Stimulated activated CD8-positive, alpha-beta memory T cell treated with anti-CD3 and anti-CD28 coated beads, Interleukin-4, amount 100 ng/mL, for 4 hours (primary cell): ENCODE measurements around the gene DENND1A.
"Not testable (repeated sequence)": the region's sequence is repeated elsewhere in the genome, so short reads cannot be mapped to it uniquely, and the experiment has no call there.

Experiments used
- DNase-seq, 2 donors: peaks; one replicate each; pipeline ENCODE4 v3.0.0-alpha.2; 2020; ENCODE audit warnings: low read depth in 2 of 2, low spot score in 1 of 2

The DENND1A gene

DNA sequence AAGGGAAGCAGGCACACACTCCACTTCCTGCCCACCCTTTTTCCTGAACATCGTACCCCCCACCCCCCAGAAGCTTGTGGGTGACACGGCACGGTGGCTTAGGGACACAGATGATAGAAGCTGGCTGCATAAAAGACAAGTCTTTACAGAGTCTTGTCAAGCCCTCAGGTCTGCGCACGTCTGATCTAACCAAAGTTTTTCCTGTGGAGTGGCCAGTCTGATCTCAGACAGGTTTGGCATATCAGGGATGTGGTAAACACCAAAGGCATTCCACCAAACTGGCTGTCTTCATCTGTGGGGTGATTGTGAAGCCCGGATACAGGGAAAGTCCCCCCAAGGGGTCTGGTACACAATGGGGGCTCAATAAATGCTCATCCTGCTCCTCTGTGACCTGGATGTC is 523.9 kb downstream of the DENND1A start:
- DNase-seq = no peak

DNA sequence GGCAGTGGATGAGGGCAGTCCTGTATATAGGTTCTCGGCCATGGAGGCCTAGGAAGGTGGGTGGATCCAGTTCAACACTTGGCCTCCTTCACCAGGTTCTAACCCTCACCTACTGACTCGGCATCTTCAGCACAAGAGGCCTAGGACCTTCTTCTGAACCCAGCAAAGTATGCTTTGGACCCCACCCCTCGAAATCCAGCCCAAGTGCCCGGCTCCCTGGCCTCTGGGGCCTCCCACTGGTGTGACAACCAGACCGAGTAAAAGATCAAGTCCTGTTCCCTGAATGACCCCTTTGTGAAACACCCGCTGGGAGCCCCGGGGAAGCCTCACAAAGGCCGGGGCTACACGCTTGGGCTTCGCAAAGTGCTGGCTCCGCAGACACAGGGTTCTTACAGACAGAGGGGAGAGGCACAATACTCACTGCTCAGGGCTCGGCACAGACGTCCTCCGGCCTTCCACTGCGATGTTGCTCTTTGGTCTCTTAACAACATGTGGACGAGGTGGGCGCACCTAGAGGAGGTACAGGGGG is 526.9 kb downstream of the DENND1A start:
- no peak for DNase-seq

DNA sequence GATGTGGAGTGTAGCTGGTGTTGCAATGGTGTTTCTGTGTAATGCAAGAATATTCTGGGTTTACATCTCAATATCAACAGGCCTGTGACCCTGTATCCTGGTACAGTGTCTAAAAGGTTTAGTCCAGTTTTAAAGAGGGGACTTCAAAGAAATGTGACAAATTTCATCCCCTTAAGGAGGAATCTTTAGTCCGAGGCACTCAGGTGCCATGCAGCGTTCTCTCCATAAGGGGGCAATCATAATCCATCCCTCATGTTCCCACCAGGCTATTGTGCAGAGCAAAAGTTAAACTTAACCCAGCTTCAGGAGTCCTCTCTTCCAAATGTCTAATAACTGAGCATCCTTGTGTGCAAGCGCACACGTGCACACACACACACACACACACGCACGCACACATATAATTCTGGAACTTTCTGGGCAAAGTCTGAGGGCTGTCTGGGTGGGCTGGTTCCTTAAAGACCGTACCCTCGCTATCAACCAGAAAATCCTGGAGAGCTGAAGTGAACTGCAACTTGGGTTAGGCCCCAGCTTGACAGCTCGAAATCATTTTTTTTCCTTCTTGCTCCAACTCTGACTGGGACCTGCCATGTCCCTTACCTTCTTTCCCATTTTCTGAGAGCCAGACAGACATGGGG is 527.9 kb downstream of the DENND1A start:
- DNase-seq = no peak

DNA sequence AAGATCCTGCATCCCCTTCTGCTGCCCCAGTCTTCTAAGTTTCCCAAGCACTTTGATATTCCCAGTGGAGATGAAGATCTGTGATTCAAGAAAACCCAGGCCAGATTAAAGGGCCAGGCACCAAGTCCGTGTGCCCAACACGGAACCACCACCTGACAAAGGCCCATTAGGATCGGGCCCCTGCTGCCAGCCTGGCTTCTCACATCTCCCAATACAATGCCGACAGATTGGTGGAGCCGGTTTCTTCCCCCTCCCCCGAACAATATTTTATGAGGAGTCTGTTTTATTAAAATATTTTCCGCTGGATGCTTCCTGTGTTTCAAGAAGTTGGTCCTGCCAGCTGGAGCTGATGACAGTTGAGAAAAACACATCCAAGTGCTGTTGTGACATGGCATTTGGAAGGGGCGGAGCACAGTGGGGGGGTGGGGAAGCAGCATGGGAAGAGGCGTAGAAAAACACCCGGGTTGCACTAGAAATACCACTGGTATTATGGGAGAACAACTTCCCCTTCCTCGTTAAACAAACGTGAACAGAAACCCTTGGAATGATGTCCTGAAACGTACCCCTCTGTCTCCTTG is 528.9 kb downstream of the DENND1A start:
- no peak for DNase-seq

DNA sequence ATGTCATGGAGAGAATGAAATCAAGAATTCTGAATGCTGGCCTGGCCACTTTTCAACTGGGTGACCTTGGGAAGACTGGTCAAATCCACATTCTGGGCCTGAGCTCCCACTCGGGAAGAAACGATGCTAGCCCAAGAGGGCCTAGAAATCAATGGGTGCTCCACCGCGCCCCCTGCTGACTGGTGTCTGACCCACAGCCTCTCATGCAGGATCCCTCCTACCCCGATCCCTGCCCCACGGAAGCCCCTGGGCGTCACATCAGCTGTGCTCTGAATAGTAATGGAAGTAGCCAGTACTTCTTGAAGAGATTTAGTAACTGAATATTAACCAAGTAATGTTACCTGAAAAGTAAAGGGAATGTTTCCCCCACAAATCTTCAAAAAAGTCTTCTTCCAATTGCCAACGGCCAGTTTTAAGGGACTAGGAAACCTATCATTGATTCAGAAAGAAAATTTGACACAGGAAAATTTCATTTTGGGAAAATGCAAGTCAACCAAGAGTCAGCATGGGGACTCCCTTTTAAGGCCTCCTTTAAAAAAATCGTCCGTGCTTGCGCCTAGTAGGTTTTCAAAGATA is 530.0 kb downstream of the DENND1A start:
- DNase-seq = no peak

DNA sequence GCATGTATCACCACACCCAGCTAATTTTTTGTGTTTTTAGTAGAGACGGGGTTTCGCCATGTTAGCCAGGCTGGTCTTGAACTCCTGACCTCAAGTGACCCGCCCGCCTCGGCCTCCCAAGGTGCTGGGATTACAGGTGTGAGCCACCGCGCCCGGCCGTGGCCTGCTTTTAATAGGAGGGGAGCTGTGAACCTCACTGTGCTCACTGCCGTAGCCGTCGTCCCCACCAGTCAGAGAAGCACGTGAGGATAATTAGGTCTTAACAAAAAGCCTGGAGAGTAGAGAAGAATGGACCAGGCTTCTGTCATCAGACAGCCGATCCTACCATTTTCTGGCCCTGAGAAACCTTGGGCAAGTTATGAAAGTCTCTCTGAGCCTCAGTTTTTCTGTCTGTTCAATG is 531.0 kb downstream of the DENND1A start:
- not testable (repeated sequence) for DNase-seq

DNA sequence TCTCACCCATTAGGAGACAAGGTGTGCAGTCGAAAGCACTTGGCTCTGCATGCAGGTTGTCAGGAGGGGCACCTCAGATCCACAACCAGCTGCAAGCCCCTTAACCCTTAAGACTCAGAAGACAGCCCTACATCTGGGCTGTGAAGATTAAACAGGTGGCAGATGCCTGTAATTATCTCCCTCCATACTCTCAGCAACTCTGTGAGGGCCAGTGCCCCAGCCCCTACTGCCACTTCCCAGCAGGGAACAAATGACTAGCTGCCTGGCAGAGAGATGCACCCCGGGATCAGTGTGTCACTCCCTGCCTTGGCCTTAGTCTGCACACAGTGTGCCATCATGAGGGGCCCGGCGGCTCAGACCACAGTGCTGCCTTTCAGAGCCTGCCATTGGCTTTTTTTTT is 532.0 kb downstream of the DENND1A start:
- no peak for DNase-seq

DNA sequence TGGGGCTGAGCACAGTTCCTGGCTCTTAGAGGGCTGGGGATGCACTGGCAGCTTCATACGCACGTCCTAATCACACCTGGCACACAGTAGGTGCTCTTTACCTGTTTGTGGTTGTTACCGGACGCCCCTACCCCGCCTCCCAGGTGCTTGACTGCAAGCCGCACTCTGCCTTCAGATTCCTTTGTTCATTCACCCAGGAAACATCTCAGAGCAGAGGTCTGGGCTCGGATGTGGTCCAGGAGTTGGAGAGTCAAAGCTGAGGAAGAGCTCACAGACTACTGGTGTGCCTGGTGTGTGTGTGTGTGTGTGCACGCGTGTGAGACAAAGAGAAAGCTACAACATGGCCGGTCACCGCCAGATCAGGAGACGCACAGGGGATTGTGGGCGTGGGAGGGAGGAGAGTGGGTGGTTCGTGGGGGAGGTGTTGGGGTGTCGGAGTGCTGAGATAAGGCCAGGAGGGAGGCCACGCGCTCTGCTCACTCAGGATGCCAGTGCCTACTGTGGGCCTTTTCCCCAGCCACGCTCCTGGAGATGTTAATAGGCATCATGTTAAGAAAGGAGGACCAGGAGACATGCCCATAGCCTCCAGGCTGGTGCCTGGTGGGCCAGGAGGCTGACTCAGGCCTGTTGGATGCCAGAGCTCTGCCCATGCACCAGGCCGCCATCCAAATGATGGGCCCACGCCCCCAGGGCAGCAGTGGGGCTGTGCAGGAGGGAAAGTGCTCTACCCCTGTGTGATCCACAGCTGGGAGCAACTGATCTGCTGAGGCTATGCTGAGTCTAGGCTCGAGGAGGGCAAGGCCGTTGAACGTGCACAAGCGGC is 534.0 kb downstream of the DENND1A start:
- no peak for DNase-seq

DNA sequence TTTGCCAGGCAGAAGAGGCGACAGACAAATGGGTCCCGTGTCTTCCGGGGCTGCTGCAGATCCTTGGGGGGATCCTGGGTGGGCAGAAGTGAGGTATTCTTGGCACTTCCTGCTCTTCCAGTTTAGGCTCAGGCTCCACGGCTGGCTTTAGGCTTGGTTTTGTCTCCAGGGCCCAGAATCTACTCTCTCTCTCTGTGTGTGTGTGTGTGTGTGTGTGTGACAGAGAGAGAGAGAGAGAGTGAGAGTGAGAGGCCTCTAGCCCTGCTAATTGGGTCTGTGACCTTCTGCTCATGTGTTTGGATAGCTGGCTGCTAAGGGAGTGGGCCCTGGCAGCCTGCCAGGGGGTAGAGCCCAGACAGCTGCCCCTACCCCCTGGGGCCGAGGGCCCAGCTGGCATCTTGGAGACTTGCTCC is 534.6 kb downstream of the DENND1A start:
- no peak for DNase-seq

DNA sequence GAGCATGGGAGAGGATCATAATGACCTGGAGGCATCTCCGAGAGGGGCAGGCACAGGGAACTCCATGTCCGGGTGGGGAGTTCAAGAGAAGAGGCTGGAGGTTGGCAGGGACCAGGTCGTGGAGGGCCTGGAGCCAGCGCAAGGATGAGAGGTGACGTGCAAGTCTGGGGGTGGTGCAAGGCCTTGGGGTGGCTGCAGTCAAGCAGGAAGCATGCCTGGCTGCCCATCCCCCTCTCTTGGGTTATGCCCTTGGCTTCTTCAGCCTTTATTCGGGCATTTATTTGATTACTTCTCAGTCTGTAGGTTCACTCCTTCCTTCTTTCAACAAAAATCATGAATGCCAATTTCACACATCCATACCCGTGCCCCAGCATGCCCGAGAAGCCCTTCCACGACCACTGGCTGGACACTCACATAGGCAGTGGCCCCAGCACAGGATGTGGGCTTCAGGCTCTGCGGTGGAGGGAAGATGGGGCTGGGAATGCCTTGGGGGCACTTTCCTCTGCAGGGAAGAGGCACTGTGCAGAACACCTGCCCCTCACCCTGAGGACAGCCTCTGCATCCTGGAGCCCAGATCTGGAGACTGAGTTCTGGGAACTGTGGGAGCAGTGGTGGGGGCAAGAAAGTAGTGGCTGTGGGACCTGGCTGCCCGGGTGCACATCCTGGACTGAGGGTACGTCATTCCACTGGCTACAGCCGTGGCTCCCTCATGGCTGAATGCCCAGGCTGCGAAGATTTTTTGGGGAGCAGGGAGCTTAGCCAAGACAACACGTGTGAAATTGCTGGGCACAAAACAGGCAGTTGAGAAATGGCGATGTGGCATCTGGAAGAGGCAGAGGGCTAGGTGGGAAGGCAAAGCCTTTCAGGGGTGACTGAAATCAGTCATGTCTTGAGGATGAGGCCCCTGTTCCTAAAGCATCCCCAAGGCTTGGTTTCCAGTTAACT is 535.4 kb downstream of the DENND1A start:
- DNase-seq = no peak

DNA sequence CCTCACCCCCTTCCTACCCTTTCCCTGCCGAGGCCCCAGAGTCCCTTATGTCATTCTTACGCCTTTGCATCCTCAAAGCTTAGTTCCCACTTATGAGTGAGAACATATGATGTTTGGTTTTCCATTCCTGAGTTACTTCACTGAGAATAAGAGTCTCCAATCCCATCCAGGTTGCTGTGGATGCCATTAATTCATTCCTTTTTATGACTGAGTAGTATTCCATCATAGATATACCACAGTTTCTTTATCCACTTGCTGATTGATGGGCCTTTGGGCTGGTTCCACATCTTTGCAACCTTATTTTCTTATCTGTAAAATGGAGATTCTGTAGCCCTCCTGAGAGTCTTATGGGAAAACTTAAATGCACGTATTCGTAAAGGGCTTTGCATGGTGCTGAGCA is 537.1 kb downstream of the DENND1A start:
- no peak for DNase-seq

DNA sequence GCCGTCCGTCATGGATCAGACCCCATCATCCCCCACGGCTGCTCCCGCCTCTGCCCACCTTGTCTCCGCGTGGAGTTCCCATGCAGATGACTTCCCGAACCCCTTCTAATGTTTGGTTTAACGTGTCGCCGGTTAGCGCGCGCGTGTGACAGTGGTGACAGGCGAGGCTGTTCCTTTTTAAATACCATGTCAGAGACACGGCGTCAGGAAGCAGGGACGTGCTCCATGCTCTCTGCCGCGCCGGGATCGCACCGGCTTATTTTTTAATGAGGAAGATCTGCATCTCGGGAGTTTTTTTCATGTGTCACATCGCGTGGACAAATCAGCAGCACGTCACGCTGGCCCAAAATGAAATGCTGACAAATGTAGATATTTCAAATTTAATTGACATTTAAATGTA is 538.0 kb downstream of the DENND1A start:
- DNase-seq = no peak

DNA sequence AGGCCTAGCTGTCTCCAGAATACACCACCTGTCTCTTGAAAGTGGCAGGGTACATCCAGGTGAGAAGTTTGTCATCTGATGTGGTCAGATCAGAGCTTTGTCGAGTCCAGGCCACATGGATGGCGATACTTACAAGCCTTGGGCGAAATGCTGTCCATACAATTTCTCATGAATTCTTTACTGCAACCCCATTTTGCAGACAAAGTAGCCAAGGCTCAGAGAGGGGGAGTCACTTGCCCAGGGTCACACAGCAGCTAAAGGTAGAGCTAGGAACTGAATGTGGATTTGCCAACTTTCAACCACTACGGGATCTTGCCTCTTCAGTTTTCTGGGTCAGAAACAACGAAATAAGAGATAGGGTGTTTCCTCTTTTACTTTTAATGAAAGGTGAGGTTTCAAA is 538.7 kb downstream of the DENND1A start:
- no peak for DNase-seq

DNA sequence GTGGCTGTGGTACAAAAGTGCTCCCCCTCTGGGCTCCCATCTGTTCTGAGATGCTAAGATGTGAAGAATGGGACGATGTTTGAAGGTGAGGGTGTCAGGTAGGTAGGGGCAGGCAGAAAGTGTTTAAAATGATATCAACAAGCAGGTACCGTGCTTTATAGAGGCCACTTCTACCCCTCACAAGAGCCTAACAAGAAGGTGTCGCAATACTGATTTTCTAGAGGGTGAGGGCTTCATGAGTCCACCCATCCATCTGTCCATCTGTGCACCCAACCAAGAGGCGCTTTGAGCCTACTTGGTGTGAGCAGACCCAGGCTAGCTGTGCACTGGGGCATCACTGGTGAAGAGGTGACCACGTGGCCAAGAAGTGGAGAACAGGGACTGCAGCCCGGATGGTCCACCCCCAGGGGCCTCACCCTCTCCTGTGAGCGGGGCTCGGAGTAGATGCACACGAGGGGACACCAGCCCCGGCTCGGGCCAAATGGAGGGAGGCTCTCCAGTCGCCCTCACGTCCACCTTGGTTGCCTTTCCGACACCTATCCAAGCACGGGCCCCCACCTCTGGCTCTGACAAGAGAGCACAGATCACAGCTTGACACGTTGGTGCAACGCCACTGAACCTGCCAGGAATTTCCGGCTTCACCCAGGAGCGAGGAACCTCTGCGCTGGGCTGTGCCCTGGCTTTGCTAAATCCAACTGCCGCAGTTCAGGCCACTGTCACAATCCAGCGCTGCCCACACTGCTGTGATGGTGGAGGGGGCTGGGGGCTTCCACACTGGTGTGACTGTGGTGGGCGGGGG is 539.4 kb downstream of the DENND1A start:
- DNase-seq = no peak

DNA sequence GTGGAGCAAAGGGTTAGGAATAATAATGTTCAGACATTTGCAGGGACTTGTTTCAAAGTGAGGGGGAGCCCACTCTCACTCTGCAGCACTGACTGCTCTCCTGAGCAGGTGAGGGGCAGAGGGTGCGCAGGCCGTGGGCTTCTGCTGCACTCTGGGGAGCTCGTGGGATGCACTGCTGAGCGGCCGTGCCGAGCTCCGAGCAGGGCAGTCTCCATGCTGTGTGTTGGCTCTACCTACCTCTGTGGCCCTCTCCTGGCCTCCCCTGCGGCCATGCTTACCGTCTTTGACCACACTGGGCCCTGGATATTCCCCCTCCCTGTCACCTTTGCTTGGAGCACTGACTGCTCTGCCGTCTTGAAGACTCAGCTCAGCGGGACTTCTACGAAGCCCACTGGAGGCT is 540.2 kb downstream of the DENND1A start:
- no peak for DNase-seq

DNA sequence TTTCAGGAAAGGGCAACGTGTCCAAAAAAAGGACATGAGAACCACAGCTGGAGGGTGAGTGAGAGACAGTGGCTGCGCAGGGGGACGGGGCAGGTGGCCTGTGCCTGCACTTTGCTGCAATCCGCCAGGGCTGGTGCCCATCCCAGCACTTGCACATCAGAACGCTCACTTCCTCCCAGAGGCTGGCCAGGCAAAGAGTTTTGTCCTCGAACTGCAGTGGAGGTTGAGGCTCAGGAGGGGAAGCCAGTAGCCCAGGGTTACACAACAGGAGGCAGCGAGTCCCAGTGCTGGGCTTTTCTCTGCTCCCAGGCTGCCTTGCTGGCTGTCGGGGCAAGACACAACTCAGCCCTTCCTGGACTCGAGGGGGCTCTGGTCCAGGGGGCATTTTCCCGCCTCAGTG is 540.9 kb downstream of the DENND1A start:
- DNase-seq = no peak

DNA sequence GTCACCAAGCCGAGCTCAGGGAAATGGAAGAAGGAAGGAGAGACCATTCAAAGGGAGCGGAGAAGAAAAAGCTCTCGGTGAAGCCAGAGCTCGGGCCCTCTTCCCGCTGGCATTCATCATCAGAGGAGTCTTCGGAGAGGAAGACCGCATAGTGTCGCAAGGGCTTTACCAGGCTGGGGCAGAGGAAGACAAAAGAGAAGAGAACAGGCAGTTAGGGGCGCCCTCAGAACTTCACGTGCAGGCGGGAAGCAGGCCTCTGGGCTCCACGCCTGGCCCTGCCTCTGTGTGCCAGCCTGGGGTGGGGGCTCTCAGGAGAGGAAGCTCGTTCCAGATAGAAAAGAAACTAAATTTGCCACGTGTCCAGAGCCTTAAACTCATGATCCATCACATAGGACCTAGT is 542.2 kb downstream of the DENND1A start:
- DNase-seq = no peak

DNA sequence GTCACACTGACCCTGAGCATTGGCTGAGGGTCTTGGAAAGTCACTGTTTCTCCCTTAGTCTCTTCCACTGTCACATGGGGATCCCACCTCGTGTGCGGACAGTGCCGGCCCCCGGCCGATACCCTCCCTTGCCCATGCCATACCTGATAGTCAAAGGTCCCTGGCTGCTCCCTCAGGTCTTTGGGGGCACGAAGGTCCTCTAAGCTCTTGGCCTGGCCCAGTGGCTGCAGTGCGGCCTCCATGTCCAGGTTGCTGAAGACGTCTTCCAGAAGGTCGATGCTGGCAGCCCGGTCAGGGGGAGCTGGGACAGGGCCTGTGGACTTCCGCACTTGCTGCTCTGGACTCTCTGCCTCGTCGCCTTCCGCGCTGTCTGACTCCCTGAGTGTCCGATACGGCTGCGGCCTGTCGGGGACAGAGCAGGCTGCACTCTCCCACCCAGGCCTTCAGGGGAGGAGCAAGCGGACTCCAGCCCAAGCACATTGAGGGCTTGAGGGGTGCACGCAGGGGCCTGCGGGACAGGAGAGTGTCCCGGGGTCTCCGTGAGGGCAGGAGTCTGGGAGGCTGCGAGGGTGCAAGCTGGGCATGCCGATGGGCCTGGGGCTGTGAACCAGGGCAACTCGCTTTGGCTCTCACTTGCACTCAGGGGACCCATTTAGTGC is 546.3 kb downstream of the DENND1A start:
- no peak for DNase-seq
